ENCODE measurements around the gene MBNL2.
A peak's percentile ranks its signal among the peaks of the same experiment; 100 is the strongest.

Gene MBNL2

GRCh38 chr13:97302611-97303010, 80.5 kb downstream of the MBNL2 start:
- no peak for TF ChIP-seq CTCF (conservative IDR thresholded peaks at IDR 0.05; ENCODE audit: low read depth, low read length)
- H3K4me3 ChIP-seq (ENCODE audit: low read depth, low read length): no peak overlapping the region
- no peak for DNase-seq (ENCODE audit: low read depth)

GRCh38 chr13:97306106-97306505, 84.0 kb downstream of the MBNL2 start:
- DNase-seq (ENCODE audit: low read depth): no peak
- TF ChIP-seq CTCF (conservative IDR thresholded peaks at IDR 0.05; ENCODE audit: low read depth, low read length): no peak
- H3K4me3 ChIP-seq (ENCODE audit: low read depth, low read length): no peak overlapping the region

- H3K4me3 ChIP-seq (ENCODE audit: low read depth, low read length): no peak overlapping the region
- DNase-seq (ENCODE audit: low read depth): peak; percentile 47
- no peak for TF ChIP-seq CTCF (conservative IDR thresholded peaks at IDR 0.05; ENCODE audit: low read depth, low read length)
Measured at GRCh38 chr13:97306645-97307044, 84.5 kb downstream of the MBNL2 start.

- TF ChIP-seq CTCF (conservative IDR thresholded peaks at IDR 0.05; ENCODE audit: low read depth, low read length): no peak
- no peak overlapping the region for H3K4me3 ChIP-seq (ENCODE audit: low read depth, low read length)
- DNase-seq (ENCODE audit: low read depth): no peak
Measured at GRCh38 chr13:97307118-97307881, 85.2 kb downstream of the MBNL2 start.

- TF ChIP-seq CTCF (conservative IDR thresholded peaks at IDR 0.05; ENCODE audit: low read depth, low read length): no peak
- DNase-seq (ENCODE audit: low read depth): peak; percentile 35
- no peak overlapping the region for H3K4me3 ChIP-seq (ENCODE audit: low read depth, low read length)
Measured at GRCh38 chr13:97307882-97308624, 85.9 kb downstream of the MBNL2 start.

GRCh38 chr13:97308735-97309429, 86.7 kb downstream of the MBNL2 start:
- no peak overlapping the region for H3K4me3 ChIP-seq (ENCODE audit: low read depth, low read length)
- TF ChIP-seq CTCF (conservative IDR thresholded peaks at IDR 0.05; ENCODE audit: low read depth, low read length): no peak
- no peak for DNase-seq (ENCODE audit: low read depth)
